ENCODE measurements around the gene TSPAN18.

The TSPAN18 gene

GRCh38 chr11:44787070-44787469 lies 60.3 kb downstream of the TSPAN18 start:
- Mint-ChIP-seq H3K27me3 (ENCODE audit: low read depth, poor library complexity) (peaks cover 2% of the 10 kb centered on the region), H3K9me3 (no peaks in the 10 kb centered on the region), H3K36me3 (ENCODE audit: low read depth) (no peaks in the 10 kb centered on the region), H3K27ac (no peak overlapping the region), H3K4me3 (no peak overlapping the region), H3K4me1 (peaks cover 64% of the 10 kb centered on the region)
- TF ChIP-seq, protein P1, sequence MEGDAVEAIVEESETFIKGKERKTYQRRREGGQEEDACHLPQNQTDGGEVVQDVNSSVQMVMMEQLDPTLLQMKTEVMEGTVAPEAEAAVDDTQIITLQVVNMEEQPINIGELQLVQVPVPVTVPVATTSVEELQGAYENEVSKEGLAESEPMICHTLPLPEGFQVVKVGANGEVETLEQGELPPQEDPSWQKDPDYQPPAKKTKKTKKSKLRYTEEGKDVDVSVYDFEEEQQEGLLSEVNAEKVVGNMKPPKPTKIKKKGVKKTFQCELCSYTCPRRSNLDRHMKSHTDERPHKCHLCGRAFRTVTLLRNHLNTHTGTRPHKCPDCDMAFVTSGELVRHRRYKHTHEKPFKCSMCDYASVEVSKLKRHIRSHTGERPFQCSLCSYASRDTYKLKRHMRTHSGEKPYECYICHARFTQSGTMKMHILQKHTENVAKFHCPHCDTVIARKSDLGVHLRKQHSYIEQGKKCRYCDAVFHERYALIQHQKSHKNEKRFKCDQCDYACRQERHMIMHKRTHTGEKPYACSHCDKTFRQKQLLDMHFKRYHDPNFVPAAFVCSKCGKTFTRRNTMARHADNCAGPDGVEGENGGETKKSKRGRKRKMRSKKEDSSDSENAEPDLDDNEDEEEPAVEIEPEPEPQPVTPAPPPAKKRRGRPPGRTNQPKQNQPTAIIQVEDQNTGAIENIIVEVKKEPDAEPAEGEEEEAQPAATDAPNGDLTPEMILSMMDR (IDR thresholded peaks at IDR 0.05), result no peak
- DNase-seq, result no peak

DNA sequence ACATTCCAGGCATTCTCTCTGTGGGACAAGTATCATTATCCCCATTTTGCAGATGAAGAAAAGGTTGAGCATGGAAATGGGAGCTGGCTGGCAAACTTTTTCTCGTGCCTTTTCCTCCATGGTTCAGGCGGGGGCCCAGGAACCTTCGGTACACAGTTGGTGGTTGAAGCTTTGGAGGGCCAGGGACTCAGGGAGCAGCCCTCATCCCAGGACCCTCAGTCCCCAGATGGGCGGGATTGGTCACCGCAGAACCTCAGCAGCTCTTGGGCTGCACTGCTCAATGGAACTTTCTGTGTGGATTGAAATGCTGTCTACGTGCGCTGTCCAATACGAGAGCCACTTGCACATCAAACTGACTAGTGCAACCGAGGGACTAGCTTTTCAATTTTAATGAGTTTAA lies 61.2 kb downstream of the TSPAN18 start:
- DNase-seq, result no peak
- H3K27me3 Mint-ChIP-seq (ENCODE audit: low read depth, poor library complexity), result peaks cover 2% of the 10 kb centered on the region
- H3K36me3 Mint-ChIP-seq (ENCODE audit: low read depth), result no peaks in the 10 kb centered on the region
- H3K4me1 Mint-ChIP-seq, result peaks cover 70% of the 10 kb centered on the region
- H3K4me3 Mint-ChIP-seq, result no peak overlapping the region
- no peaks in the 10 kb centered on the region for H3K9me3 Mint-ChIP-seq
- H3K27ac Mint-ChIP-seq, result no peak overlapping the region
- TF ChIP-seq, protein P1 (IDR thresholded peaks at IDR 0.05), result no peak

DNA sequence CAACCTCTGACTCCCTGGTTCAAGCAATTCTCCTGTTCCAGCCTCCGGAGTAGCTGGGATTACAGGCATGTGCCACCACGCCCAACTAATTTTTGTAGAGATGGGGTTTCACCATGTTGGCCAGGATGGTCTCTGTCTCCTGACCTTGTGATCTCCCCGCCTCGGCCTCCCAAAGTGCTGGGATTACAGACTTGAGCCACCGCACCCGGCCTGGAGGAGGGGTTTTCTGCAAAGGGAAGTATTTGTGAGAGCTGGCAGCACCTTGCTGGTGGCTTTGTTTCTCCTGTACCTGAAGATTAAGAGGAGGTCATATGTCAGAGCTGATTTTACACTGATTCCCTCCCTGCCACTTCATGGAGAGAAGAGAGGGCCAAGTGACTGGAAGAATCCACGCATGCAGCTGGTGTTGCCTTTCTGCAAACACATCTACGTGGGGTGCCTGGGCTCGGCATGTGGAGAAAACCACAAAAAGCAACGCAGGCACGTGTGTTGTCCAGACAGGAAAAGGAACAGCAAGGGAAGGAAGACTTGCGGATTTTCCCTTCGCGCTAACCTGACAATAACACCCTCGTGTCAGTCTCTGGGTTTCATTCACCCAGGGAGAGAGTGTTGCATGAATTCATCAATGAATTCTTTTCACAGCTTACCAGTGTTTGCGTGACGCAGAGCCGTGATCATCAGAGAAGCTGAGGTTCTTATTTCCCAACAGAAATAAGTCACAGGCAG lies 61.9 kb downstream of the TSPAN18 start:
- H3K27ac Mint-ChIP-seq, result peak overlapping the region; percentile 25
- TF ChIP-seq, protein P1 (IDR thresholded peaks at IDR 0.05), result no peak
- no peaks in the 10 kb centered on the region for H3K36me3 Mint-ChIP-seq (ENCODE audit: low read depth)
- no peak for DNase-seq
- peaks cover 69% of the 10 kb centered on the region for H3K4me1 Mint-ChIP-seq
- H3K9me3 Mint-ChIP-seq, result no peaks in the 10 kb centered on the region
- peaks cover 2% of the 10 kb centered on the region for H3K27me3 Mint-ChIP-seq (ENCODE audit: low read depth, poor library complexity)
- H3K4me3 Mint-ChIP-seq, result no peak overlapping the region

GRCh38 chr11:44789496-44789895 lies 62.7 kb downstream of the TSPAN18 start:
- Mint-ChIP-seq H3K36me3 (ENCODE audit: low read depth) (no peaks in the 10 kb centered on the region), H3K9me3 (no peaks in the 10 kb centered on the region), H3K27ac (peak overlapping the region; percentile 9), H3K4me1 (peaks cover 65% of the 10 kb centered on the region), H3K27me3 (ENCODE audit: low read depth, poor library complexity) (peaks cover 2% of the 10 kb centered on the region), H3K4me3 (no peak overlapping the region)
- no peak for DNase-seq
- TF ChIP-seq, protein P1 (IDR thresholded peaks at IDR 0.05), result no peak

GRCh38 chr11:44790211-44790610 lies 63.4 kb downstream of the TSPAN18 start:
- no peak overlapping the region for H3K27ac Mint-ChIP-seq
- H3K27me3 Mint-ChIP-seq (ENCODE audit: low read depth, poor library complexity), result peaks cover 2% of the 10 kb centered on the region

More at GRCh38 chr11:44790211-44790610, 63.4 kb downstream of the TSPAN18 start:
- no peak for DNase-seq
- TF ChIP-seq, protein P1 (IDR thresholded peaks at IDR 0.05), result no peak
- no peak overlapping the region for H3K4me3 Mint-ChIP-seq
- H3K9me3 Mint-ChIP-seq, result no peaks in the 10 kb centered on the region
- no peaks in the 10 kb centered on the region for H3K36me3 Mint-ChIP-seq (ENCODE audit: low read depth)
- peaks cover 58% of the 10 kb centered on the region for H3K4me1 Mint-ChIP-seq

Data from nephron progenitor cell (in vitro differentiated cells).